Endometrium (tissue), 2 donors: ENCODE results near the gene TSNAXIP1.

Source experiments
- FAIRE-seq: peaks from 2 replicates; lab custom pipeline; 2012; peaks lifted over from hg19 to GRCh38; lab: Jason Lieb, UNC
- donor health status: control.
- donor health status: control.

The TSNAXIP1 gene, protein sequence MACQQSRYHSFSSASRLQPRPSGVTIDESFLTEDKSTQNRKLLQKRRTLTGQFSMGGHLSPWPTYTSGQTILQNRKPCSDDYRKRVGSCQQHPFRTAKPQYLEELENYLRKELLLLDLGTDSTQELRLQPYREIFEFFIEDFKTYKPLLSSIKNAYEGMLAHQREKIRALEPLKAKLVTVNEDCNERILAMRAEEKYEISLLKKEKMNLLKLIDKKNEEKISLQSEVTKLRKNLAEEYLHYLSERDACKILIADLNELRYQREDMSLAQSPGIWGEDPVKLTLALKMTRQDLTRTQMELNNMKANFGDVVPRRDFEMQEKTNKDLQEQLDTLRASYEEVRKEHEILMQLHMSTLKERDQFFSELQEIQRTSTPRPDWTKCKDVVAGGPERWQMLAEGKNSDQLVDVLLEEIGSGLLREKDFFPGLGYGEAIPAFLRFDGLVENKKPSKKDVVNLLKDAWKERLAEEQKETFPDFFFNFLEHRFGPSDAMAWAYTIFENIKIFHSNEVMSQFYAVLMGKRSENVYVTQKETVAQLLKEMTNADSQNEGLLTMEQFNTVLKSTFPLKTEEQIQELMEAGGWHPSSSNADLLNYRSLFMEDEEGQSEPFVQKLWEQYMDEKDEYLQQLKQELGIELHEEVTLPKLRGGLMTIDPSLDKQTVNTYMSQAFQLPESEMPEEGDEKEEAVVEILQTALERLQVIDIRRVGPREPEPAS

DNA sequence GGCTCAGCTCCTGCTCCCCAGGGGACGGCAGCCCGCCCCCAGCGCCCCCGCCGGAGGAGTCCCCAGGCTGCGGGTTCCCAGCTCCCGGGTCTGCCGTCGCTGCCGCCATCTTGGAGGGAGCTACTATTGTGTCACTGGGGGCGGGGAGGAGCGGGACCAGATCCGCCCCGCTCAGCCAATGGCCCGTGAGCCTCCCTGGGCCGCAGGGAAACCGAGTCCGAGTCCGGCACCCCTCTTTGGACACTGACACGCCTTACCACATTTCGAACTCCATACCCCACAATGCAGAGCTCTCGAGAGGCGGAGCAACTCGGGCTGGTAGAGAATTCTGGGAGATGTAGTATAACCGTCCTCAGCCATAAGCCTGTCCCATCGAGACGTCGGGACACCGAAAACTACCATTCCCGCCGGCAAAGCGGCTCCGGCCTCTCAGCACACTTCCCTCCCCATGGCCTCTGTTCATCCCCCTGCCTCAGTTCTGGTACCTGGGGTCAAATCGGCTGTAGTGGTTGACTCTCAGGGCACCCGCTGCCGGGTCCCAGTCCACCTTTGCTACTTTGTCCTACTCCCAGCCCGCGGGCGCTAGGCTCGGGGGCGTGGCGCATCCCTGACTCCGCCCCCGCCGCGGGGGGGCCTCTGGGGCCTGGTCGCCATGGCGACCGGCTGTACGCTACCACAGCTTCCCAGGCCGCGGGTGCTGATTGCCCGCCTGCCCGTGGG, at the start of gene TSNAXIP1, which contains the start of gene RANBP10:
Gene TSNAXIP1 (plus strand): TSS at position 462 of the 720 bp plus-strand sequence. CDS start 261 bp downstream, outside the sequence.
Gene RANBP10 (minus strand): TSS at position 133 of the 720 bp plus-strand sequence. CDS start 24 bp downstream, at position 109.
- peak; percentile 98 for FAIRE-seq

DNA sequence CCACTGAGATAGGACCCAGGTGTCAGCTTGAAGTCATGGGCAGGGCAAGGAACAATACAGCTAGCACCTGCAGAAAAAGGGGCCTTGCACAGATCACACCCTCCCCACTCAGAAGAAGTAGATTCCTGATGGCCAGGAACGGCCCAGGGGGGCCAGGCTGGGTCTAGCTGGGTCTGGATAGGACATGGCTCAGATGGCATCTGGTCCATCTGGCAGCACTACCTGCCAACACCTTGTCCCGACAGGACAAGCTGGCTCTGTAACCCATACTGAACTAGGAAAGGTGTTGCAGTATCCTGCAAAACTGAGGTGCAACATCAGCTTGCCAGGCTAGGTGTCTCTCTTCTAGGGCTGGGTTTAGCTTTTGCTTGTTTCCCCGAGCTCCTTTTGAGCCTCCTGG, 48.7 kb upstream of the TSNAXIP1 start:
- FAIRE-seq, result no peak

DNA sequence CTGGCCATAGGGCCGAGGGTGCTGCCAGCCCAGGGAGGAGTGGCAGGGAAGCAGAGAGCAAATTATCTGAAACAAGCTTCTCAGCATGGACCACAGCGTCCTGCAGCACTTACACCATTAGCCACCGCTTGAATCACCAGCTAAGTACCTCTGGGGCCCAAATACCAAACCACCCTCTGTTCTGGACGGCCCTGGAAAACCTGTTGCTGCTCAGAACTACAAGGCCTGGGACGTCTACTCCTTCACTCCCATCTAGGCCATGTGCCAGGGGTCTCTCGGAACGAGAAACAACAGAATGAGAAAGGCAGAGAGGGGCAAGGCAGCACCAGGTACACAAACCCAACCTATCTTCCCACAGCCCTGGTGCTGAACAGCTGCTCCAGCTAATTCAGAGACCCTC, 47.7 kb upstream of the TSNAXIP1 start:
- no peak for FAIRE-seq

DNA sequence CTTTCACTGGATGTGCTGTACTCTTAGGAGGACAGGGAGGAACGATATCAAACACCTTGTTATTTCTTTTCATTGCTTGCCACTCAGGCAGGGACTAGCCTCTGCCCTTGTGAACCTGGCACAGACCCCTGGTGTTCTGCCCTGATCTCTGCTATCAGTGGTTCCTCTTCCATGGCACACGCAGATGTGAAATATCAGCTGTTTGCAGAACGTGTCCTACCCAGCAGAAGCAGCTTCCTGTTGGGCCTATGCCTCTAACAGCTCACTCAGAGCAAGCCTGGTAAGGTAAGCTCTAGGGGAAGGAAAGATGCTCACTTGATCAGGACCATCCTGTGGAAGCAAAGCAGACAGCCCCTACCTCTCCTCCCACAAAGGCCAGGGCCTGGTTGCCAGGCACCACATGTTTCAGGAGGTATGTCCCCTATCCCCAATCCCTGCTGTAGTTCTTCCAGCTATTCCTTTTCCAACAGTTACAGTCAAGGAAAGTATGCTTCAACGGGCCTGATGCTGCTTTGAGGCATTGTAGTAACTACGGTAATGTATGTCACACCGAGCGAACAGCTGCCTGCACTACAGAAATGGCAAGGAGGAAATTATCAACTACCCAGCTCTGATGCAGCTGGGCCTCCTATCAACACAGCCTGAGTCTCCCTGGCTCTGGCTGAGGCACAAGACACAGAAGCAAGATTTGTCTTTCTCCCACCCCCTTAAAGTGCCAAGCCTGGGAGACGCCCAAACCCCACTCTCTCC, 46.3 kb upstream of the TSNAXIP1 start:
- FAIRE-seq, result no peak

DNA sequence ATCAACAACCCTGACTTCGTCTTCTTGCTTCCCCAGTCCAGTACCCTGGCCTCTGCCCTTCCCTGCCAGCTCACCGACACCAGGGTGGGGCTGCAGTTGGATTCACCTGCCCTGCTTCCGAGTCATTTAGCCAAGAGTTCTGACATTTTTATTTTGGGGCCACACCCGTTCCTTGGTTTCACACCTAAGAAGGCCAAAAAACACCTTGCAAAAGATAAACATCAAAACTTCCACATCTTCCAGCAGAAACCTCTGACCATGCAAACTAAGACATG, 45.8 kb upstream of the TSNAXIP1 start:
- no peak for FAIRE-seq

DNA sequence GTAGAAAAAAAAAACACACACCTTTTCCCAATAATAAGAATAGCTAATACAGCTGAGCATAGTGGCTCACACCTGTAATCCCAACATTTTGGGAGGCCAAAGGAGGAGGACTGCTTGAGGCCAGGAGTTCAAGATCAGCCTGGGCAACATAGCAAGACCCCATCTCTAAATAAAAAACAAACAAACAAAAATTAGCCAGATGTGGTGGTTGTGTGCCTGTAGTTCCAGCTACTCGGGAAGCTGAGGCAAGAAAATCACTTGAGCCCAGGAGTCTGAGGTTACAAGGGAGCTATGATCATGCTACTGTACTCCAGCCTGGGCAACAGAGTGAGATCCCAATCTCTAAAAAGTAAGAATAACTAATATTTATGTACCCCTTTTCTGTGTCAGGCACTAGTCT, 44.8 kb upstream of the TSNAXIP1 start:
- FAIRE-seq, result no peak

DNA sequence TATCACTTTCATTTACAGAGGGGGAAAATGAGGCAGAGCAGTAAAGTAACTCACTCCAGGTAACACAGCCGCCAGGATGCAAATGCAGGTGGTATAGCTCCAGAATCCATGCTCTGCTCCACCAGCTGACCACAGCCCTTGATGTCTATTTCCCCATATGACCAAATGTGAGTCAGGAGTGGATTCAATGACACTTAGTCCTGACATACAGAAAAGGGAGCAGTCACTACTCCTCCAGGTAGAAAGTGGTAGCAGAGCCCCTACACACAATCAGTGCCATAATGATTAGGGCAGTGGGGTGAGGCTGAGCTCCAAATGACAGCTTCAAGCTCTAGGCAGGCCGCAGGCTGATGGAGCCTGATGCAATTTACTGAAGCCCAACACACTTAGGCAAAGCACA, 44.3 kb upstream of the TSNAXIP1 start:
- no peak for FAIRE-seq

DNA sequence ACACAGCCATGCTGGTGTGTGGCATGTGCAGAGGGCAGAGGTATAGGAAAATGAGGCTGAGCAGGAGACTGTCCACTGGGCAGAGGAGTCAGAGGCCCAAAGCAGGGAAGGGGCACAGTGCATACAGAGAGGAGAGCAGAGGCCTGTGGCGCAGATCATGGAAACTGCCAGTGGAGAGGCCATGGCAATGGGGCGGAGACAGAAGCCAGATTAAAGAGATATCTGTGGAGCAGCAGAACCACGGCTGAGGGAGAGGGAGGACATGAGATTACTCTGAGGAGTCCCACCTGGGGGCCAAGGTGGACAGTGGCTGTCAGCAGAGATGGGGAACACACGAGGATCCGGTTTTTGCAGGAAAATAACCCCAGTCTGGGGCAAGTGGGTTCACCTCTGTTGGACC, 43.6 kb upstream of the TSNAXIP1 start:
- FAIRE-seq, result no peak

DNA sequence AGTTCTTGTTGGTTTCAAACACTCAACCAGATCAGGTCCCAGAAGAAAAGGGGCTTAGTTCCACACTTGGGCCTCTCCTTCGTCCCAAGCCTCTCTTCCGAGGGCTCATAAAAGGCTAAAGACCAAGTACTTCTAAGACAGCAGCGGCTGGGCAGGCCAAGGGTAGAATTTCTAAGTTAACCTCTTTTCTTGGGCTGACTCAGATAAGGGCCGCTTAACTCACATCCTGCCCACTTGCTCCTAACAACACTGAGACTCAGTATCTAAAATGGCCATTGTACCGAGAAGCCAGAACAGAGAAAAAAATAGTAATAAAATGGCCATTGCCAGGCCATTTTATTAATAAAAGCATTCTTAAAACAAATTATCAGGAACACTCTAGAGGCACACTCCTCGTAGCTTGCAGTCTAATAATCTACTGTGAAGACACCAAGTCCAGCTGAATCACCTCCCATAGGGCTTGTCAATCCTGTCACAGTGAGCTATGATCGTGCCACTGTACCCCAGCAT, 42.5 kb upstream of the TSNAXIP1 start:
- FAIRE-seq, result no peak

DNA sequence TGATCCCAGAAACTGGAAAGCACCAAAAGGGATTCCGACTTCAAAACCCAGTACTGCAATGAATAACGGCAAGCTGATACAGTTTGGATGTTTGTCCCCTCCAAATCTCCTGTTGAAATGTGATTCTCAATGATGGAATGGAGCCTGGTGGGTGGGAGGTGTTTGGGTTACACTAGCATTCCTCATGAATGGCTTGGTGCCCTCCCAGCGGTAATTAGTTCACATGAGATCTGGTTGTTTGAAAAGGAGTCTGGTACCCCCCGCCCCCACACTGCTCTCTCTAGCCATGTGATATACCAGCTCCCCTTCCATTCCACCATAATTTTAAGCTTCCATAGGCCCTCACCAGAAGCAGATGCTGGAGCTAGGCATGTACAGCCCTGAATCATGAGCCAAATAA, 40.4 kb upstream of the TSNAXIP1 start:
- FAIRE-seq, result no peak

DNA sequence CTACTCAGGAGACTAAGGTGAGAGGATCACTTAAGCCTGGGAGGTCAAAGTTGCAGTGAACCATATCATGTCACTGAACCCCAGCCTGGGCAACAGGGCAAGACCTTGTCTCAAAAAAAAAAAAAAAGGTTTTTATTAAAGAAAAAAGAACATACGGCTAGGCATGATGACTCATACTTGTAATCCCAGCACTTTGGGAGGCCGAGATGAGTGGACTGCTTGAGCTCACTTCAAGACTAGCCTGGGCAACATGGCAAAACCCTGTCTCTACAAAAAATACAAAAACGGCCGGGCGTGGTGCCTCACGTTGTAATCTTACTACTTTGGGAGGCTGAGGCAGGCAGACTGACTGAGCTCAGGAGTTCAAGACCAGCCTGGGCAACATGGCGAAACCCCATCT, 38.7 kb upstream of the TSNAXIP1 start:
- no peak for FAIRE-seq

DNA sequence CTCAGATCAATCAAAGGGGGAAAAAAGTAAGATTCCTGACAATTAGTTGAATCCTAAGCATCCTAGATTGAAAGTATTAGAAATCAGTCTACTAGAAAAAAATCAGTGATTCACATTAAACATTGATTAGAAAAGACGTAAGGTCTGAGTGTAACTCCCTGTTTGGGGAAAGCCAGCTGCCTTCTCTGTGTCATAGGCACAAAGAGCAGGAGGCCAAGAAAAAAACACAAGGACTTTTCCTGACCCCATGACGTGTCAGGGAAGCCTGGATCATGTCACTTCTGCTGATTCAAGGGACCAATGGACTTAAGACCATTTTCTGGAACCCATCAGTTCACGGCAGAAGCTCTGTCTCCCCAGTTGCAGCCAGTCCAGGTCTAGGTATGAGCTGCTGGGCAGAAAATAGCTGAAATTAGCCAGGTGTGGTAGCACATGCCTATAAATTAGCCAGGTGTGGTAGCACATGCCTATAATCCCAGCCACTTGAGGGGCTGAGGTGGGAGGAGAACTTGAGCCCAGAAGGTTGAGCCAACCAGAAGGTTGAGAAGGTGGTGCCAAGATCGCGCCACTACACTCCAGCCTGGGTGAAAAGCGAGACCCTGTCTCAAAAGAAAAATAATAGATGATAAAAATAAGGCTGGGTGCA, 36.2 kb upstream of the TSNAXIP1 start:
- no peak for FAIRE-seq

DNA sequence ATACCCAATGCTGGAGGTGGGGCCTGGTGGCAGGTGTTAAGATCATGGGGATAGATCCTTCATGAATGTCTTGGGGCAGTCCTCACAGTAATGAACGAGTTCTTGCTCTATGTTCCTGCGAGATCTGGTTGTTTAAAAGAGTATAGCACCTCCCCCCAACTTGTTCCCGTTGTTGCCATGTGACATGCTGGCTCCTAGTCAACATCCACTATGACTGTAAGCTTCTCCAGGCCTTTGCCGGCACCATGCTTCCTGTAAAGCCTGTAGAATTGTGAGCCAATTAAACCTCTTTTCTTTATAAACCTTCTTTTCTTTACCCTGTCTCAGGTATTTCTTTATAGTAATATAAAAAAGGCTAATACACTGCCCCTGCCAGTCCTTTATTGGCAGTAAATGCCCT, 33.6 kb upstream of the TSNAXIP1 start:
- no peak for FAIRE-seq

DNA sequence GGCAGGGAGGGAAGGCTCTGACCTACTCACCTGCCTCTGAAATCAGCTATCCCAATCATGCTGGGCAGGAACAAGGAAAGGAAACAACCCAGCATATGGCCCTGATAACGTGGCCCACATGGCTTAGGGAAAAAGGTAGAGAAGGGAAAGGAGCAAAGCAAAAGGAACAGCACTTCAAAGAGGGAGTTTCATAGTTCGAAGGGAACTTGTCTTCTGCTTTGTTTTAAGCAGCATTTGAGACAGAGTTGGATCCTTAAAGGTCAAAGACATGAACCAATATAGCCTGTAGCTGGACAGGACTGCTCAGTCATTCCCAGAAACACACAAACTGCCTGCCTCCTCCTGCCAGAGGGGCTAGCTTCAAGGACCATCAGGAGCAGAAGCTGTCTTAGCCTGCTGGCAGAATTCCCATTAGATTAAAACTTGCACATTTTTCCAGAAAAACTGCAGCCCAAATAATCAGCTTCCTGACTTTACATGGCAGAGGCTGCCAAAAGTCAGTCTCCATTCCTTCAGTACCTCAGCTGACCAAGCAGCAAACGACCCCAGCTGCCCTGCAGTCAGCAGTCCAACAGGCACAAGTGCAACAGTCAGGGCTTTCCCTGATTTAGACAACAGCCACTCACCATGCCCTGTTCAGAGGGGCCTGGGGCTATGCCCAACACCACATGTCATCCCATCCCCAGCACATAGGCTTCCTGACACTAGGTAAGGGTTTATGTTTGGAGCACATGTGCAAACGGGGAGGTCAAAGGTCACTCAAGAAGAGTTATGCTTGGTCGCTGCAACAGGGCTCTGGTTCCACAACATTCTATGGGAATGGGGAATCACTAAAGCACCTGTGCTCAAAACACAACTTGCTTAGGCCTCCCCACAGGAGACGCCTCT, 32.9 kb upstream of the TSNAXIP1 start:
- no peak for FAIRE-seq

DNA sequence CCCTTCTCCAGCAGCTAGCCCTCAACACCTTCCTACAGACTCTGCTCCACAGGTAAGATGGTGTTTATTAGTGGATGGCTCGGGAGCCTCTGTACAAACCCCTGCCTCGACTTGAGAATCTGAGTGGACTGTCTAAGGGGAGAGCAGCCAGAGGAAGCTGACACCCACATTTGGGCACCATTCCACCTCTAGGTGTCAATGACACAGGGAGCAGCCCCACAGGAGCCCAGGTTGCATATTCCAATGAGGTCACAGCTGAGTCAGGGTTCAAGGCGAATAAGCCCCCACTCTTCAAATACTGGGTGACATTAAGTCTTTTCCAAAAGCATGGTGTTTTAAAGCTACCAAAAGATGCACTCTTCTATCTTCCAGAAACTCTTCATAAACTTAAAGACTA, 32.2 kb upstream of the TSNAXIP1 start:
- no peak for FAIRE-seq

DNA sequence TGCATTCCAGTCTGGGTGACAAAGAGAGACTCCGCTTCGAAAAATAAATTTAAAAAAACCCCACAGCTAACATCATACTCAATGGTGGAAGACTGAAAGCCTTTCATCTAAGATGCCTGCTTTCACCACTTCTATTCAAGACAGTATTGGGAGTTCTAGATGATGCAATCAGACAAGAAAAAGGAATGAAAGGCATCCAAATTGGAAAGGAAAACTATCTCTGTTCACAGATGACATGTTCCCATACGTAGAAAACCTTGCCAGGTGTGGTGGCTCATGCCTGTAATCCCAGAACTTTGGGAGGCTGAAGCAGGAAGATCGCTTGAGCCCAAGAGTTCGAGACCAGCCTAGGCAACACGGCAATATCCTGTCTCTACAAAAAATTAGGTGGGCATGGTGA, 31.4 kb upstream of the TSNAXIP1 start:
- FAIRE-seq, result no peak

DNA sequence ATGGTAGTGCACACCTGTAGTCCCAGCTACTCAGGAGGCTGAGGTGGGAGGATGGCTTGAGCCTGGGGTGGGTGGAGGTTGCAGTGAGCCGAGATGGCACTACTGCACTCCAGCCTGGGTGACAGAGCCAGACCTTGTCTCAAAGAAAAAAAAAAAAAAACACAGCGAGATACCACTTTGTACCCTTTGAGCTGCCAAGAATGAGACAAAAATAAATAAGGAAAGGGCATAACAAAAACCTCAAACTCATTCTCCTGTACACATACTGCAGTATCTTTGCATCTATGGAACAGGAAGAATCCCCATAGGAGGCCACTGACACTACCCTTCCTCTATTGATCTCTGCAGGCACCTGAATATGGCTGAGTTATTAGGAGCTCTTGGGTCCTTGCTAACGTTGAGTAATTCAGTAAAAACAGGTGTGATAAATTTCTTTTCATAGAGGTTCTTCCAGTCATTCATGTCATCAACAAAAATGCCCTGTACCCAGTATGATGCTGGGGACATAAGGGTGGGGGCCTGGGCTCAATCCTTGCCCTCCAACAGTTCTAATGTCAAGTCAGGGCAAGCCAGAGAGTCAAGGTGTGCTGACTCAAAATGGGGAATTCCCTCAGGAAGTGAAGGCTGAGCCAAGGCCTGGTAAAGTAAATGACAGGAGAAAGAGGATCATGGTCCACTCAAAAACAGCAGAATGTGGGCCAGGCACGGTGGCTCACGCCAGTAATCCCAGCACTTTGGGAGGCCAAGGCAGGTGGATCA, 27.3 kb upstream of the TSNAXIP1 start:
- FAIRE-seq, result no peak

DNA sequence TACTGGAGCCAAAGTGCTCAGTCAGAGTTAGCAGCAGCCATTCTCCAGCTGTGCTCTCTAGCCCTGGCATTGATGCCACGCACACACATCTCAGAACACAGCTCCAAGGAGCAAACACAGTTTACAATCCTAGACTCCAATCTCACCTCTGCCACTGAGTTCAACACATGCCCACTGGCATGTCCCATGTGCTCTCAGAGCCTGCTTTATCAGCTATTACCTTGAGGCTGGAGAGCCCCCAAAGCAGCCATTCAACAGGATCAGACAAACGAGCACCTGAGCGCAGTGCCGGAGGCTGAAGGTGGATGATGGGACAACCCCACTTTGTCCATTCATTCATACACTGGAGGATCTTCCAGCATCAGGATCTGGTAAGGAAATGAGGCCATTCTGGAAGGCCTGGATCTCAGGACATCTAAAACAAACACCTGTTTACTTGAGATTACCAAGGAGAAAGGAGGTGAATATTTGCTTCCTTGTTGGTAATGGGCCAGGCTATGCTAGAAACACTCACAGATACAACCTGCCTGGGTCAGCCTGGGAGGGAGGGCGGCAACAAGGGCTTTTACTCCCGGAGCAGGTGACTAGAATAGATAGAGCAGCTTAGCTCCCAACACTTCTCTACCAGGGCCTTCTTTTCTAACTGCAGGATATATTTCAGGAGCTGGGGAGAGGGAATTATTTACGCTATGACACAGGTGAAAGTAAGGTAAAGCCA, 25.7 kb upstream of the TSNAXIP1 start:
- no peak for FAIRE-seq

DNA sequence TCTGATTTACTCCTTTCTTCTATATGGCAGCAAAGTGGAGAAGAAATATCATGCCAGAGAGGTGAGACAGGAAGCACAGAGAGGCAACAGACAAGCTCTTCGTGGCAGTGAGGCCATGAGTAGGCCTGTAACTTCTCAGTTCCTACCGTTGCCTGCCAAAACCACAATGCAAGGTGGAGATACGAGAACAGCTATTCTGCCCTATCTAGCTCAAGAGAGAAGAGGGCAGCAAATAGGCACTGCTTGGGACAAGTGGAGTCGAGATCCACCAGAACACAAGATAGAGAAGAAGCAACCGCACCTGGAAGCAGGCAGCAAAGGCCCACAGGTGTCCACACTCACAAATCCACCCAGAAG, 25.1 kb upstream of the TSNAXIP1 start:
- no peak for FAIRE-seq
